Middle frontal gyrus (tissue), 1 donor: ENCODE data around the gene PGD.
"Not testable (repeated sequence)": the region's sequence is repeated elsewhere in the genome, so short reads cannot be mapped to it uniquely, and the experiment has no call there.

Experiments
- DNase-seq: peaks from one replicate; pipeline ENCODE4 v3.0.0-alpha.2; 2015; ENCODE audit warnings: low spot score; ENCODE audit errors: extremely low spot score

PGD gene

DNA sequence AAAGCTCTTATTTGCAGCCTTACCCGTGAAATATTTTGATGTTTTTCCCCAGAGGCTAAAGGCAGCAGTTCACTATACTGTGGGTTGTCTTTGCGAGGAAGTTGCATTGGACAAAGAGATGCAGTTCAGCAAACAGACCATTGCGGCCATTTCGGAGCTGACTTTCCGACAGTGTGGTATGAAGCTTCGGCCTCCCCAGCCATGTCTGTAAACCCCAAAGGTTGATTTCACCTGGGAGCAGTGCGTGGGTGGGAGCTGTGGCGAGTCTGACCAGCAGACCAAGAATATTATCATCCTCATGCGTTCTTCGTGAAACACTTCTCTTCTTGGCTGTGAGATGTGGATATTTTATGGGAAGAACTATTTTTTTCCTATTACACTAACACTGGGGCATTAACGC lies 34.9 kb downstream of the PGD start:
- no peak for DNase-seq

DNA sequence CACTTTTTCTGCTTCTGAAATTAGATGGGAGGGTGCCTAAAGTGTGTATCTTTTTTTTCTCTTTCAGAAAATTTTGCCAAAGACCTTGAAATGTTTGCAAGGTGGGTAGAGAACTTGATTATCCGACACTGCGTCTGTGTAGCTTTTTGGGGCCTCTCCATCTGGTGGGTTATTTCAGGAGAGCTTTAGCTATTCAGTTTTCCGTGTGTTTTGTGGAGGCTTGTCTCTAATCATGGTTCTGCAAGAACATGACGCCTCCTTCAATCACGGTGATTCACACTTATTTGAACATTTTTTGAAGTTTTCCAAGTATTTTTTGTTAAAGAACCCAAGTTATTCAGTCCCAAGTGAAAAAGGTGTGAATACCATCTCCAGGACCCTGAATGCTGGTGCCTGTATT lies 35.7 kb downstream of the PGD start:
- DNase-seq = no peak

DNA sequence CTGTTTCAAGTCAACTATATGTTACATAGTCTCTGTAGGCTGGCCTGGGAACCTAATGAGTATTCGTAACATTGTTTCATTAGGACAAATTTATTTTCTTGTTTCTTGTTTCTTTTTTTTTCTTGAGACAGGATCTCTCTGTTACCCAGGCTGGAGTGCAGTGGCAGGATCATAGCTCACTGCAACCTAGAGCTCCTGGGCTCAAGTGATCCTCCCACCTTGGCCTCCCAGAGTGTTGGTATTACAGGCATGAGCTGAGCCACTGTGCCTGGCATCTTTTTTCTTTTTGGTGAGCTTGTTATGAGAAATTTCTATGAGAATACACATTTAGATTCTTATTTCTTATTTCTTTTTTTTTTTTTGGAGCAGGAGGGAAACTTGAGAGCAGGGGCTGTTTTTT lies 38.2 kb downstream of the PGD start:
- DNase-seq = no peak

DNA sequence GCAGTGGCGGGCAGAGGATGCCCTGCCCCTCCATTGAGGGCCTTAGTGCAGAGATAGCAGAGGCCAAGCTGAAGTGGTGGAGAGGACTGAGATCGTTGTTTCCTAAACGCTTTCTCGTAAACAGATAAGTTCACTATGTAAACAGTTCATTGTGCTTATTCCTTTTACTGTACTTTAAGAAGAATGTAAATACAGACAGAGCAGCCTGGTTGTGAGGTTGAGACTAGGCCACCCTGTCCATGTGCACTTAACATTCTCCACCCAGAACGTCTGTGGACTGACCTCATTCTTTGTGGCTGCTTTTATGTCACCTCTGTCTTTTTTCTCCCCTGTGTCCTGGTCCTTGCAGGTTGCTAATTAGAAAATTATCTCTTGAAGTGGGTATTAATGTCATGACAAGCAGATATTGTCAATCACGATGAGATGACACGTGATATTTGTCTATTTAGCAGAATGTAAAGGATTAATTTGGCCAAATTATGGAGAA lies 39.9 kb downstream of the PGD start:
- no peak for DNase-seq

DNA sequence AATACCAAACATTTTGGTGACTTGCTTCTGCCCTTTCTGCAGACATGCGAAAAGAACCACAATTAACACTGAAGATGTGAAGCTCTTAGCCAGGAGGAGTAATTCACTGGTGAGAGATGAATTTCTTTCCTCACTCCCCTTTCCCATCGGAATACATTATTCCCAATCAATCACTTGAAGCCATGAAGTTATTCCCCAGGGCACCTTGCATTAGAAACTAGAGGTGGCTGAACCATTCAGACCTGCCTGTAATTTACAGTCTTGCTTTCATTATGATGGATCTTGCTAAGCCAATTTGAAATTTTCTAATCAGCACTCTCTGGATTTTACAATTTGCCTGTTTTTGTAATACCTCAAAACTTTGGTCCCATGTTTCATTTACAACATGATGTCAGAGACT lies 41.4 kb downstream of the PGD start:
- no peak for DNase-seq

DNA sequence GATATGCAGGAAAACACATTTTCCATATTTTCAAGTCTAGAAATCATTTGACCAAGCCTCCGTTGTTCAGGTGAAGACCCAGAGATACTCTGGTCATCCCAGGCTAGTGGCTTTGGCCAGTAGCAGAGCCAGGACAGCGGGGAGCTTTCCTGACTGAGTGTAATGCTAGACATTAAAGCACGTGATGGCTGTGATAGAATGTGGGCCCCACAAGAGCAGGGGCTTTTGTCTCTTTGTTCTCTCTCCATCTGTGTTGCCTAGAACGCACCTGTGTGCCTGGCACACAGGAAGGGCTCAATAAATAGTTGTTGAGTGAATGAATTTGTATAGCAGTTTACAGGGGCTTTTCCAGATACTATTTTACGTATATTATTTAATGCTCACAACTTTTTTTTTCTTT lies 41.9 kb downstream of the PGD start:
- no peak for DNase-seq

DNA sequence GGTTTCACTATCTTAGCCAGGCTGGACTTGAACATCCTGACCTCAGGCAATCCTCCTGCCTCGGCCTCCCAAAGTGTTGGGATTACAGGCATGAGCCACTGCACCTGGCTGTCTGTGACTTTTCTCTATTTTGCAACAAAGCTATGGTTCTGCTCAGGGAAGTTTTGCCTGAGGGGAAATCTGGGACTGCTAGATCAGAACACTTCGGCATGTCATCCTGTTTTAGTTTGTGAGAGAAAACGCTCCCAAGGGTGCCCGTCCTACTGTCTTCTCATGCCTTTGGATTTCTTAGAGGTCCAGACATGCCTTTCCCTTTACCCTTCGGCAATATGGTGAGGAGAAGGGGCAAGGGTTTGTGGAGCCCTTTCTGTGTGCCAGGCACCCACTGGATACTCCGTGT lies 45.4 kb downstream of the PGD start:
- DNase-seq = no peak

DNA sequence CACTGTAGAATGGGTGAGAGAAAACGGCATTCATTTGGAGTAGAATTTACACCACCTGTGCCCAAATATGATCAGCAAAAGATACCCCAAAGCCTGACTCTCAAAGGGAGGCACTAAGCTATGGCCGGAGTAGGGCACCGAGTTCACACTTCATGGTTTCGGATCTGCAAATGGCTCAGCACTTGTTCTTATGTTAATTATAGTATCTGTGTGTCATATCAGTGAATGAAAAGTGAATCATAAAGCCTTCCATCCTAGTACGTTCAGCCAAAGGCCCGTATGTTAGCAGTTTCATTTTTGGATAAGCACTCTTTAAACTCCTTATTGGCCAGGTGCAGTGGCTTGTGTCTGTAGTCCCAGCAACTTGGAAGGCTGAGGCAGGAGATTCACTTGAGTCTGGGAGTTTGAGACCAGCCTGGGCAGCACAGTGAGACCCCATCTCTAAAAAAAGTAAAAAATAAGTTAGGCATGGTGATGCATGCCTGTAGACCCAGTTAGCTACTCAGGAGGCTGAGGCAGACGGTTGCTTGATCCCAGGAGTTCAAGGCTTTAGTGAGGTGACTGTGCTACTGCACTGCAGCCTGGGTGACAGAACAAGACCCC lies 46.0 kb downstream of the PGD start:
- DNase-seq = no peak

DNA sequence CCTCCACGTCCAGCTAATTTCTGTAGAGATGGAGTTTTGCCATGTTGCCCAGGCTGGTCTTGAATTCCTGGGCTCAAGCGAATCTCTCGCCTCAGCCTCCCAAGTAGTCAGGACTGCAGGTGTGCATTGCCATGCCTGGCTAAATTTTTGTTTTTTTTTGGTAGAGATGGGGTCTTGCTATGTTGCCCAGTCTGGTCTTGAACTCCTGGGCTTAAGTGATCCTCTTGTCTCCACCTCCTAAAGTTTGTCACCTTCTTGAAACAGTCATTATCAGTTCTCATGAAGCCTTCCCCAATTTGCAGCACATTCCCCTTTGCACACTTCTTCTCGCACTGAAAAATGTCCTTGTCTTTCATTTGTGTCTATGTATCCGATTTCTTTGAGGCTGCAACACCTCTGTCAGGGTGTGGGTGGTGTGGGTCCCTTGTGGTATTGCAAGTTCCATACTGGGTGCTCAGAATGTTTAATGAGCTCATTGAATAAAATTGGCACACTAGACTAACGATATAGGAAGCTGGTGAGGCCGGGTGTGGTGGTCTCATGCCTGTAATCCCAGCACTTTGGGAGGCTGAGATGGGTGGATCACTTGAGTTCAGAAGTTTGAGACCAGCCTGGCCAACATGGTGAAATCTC lies 48.0 kb downstream of the PGD start:
- DNase-seq = no peak

DNA sequence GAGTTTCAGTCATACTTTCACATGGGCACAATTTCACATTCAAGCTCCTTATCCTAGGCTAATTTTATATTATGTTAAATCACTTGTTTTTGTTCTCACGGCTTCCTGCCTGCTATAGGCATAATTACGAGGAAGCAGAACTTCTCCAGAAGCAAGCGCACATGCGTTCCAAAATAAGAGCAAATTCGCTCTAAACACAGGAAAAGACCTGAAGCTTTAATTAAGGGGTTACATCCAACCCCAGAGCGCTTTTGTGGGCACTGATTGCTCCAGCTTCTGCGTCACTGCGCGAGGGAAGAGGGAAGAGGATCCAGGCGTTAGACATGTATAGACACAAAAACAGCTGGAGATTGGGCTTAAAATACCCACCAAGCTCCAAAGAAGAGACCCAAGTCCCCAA lies 50.9 kb downstream of the PGD start, which contains the start of gene CORT:
CORT (plus strand) TSS at position 281 of the 400 bp plus-strand sequence. CDS start 193 bp downstream, outside the sequence.
- no peak for DNase-seq

DNA sequence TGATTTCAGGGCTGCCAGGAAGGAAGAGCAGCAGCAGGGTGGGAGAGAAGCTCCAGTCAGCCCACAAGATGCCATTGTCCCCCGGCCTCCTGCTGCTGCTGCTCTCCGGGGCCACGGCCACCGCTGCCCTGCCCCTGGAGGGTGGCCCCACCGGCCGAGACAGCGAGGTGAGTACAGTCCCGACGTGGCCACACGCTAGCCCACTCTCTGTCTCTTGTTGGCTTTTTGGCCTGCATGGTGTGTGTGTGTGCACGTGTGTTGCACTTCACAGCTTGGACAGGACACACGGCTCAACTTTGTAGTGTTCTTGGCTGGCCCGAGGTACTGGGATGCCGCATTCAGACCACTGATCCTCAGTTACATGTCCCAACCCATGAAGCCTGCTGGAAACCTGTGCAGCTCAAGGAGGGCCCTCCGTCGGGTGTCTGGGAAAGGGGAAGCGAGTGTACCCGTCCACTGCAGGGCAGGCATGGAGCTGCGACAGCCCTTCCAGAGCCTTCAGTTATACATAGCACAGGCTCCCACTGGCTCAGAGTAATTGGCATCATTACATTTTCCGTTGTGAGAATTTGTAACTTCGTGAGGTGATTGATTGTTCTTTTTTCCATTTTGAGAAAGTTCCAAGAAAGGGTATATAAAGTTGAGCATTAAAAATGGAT lies 51.4 kb downstream of the PGD start:
- DNase-seq = no peak

DNA sequence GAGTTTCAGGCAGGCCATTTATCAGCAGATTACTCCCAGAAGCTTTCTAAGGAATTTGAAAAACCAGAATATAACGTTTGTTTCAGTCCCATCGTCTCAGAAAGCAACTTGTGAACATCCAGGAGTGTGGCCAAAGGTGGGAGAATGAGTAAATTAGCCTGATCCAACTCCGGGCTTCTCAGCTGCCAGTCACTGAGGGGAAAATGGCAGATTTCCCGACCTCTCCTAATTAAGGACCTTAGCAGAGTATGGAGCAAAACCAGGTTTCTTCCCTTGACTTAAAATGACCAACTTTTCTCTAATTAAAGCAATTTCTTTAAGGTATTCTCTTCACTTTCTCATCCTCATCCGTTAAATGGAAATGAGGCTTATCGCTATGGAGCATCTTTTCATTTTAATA lies 52.0 kb downstream of the PGD start:
- DNase-seq = no peak

DNA sequence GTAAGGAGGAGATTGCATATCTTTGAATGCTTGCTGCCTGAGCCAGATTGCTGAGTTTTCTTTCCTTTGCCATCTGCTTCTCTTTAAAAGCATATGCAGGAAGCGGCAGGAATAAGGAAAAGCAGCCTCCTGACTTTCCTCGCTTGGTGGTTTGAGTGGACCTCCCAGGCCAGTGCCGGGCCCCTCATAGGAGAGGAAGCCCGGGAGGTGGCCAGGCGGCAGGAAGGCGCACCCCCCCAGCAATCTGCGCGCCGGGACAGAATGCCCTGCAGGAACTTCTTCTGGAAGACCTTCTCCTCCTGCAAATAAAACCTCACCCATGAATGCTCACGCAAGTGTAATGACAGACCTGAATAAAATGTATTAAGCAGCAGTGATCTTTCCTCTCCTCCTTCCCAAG lies 52.4 kb downstream of the PGD start:
- DNase-seq = no peak

DNA sequence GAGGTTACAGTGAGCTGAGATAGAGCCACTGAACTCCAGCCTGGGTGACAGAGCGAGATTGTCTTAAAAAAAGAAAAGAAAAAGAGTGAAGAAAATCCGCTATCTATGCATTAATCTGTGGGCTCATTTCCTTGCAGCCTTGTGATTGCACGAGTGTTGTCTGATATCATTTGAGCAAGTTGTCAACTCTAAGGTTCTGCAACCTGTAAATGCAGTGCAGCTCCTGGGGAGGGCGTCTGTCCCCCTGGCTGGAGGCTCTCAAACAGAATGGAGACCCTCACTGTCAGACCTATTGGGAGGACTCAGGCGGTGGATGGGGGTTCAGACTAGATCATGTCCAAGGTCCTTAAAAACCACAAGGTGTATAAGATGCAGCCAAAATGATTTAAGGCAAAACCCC lies 57.2 kb downstream of the PGD start:
- DNase-seq = no peak

DNA sequence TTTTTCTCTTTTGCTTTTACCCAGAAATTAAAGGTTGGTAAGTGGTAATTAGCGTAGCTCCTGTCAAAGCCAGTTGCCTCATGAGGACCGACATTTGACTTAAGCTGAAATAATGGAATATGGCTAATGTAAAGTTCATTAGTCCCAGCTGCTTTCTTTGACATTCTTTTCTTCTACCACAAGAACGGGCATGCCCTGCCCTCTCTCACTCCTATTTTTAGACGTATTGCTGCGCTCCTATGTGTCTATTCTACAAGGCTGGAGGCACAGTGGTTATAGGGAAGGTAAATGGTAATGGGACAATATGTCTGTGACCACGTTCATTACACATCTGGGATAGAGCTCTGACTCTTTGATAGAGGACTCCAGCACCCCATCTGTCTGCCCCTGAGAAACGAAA lies 57.8 kb downstream of the PGD start:
- no peak for DNase-seq

DNA sequence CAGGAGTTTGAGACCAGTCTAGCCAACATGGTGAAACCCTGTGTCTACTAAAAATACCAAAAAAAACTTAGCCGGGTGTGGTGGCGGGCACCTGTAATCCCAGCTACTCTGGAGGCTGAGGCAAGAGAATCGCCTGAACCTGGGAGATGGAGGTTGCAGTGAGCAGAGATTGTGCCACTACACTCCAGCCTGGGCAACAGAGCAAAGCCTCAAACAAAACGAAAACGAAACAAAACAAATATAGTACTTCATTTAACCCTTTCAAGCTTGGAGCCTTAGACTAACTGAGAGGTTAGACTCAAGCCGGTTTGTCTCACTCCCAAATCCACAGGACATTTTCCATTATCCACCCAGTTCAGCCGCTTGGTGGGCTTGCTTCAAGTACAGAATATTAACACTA lies 58.6 kb downstream of the PGD start:
- DNase-seq = not testable (repeated sequence)

DNA sequence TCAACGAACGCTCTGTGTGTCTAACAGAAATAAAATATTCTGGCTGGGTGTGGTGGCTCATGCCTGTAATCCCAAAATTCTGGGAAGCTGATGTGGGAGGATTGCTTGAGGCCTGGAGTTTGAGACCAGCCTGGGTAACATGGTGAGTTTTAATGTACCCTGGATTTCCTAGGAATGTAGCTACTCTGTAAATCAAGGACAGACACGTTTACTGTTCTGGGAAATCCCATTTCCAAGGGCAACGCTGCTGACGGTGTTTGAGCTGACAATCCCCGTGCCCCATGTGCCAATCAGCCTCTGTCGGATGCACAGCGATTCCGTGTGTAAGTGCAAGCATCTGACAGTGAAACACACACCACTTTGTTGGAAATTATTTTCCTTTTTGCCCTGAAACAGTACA lies 59.0 kb downstream of the PGD start:
- no peak for DNase-seq

DNA sequence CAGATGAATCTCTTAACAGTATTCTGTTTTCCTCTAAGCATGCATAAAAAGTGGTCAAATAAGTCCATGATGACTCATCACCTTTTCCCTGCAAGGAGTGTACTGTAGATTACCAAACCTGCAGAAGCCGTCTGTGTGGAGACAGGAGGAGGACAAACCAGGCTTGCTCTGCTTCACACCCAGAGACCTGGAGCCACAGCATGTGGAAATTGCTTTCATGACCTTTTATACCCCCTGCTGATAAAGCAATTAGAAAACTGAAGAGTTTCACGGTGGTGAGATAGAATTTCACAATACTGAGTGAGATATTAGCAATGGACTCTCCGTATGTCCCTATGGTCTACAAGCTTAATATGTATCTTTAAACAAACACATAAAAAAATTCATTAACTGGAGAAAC lies 60.3 kb downstream of the PGD start:
- no peak for DNase-seq

DNA sequence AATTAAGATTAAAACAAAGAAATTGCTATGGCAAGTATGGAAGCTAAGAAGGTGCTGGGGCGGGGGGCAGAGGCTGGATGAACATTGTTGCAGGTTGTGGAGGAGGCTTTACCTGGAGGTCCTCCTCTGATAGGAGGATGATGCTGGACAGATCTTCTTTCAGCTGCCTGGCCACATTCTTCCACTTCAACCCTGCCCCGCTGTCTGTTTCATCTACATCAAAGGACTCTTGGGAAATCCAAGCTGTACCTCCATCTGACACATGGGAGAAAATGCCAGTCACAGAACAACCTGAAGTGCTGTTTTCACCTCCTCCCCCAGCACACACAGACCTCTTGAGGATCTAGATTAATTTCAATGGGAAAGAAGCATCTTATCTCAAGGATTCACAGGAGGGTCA lies 68.2 kb downstream of the PGD start:
- DNase-seq = no peak

DNA sequence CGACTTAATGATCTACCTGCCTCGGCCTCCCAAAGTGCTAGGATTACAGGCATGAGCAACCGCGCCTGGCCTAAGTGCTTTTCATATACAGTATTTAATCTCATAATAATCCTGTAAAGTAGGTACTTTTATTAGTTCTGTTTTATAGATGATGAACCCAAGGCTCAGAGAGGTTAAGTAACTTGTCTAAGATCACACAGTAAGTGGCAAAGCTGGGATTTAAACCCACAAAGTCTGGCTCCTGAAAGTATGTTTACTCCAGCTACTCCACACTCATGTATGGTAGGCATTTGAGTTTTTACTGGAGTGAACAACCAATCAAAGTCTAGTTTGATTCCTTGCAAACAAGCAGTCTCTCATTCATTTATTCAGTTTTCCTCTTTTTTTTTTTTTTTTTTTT lies 71.2 kb downstream of the PGD start:
- no peak for DNase-seq
